GM12878 (cell line): ENCODE measurements around the gene CDH1. TPM values are rescaled to one million over a fixed set of nuclear protein-coding genes. Genes with fewer than 3 reads are reported as not detected.

ENCODE experiments used
- ATAC-seq: fragments of 200-7000 bp; cut with Tn5 transposase; 3 replicates; pipeline ENCODE4 v1.9.1; 2020; ENCODE audit warnings: mild to moderate bottlenecking, moderate library complexity
- BruUV-seq: library from RNA; stranded (reverse); fragments of 400-500 nt; replicated peaks from 2 replicates; lab custom pipeline; 2021; lab: Mats Ljungman, UMichigan
- CTCF ChIA-PET: fragments of 300-600 bp; sonication (Branson Sonifier 250); formaldehyde crosslinking; extraction: SDS; loops from one replicate; lab custom pipeline; 2021; ENCODE audit warnings: inconsistent platforms; lab: Yijun Ruan, JAX
- POLR2A ChIA-PET: fragments of 350-600 bp; formaldehyde crosslinking; extraction: SDS; loops from one replicate; lab custom pipeline; 2021; ENCODE audit warnings: inconsistent platforms; lab: Charles Lee
- RAD21 ChIA-PET: fragments of 300-600 bp; sonication (Branson Sonifier 250); formaldehyde crosslinking; loops from one replicate; lab custom pipeline; 2023; ENCODE audit warnings: antibody characterized with exemption; ENCODE audit not compliant: unreplicated experiment; lab: Charles Lee
- SMC1A ChIA-PET: fragments of 300-600 bp; sonication (Branson Sonifier 250); formaldehyde crosslinking; loops from one replicate; lab custom pipeline; 2023; ENCODE audit not compliant: unreplicated experiment, uncharacterized antibody; lab: Charles Lee
- DNase-seq: peaks from one replicate; pipeline ENCODE4 v3.0.0-alpha.2; 2011; ENCODE audit warnings: low read depth, low spot score
- FAIRE-seq: peaks from 3 replicates; lab custom pipeline; 2011; peaks lifted over from hg19 to GRCh38; lab: Jason Lieb, UNC
- H2AFZ ChIP-seq: 2 replicates; pipeline ENCODE4 v1.6.0; 2011; ENCODE audit warnings: low read depth, low read length, control low read depth; ENCODE audit not compliant: control insufficient read depth
- H3K27ac ChIP-seq: 2 replicates; pipeline ENCODE4 v1.5.1; 2011; ENCODE audit warnings: control low read depth; ENCODE audit not compliant: control insufficient read depth, insufficient read depth
- H3K27me3 ChIP-seq, 2 experiments: replicated peaks in 1 of 2; 2 replicates each; pipeline versions ENCODE4 v1.6.0 to v1.6.1; 2011; ENCODE audit warnings: low read length in 1 of 2; ENCODE audit not compliant: control insufficient read depth in 2 of 2, insufficient read depth in 2 of 2
- H3K36me3 ChIP-seq, 2 experiments: 2 replicates each; pipeline ENCODE4 v1.5.1; 2011; ENCODE audit warnings: low read length in 1 of 2; ENCODE audit not compliant: control insufficient read depth in 2 of 2, insufficient read depth in 2 of 2
- H3K4me1 ChIP-seq: 2 replicates; pipeline ENCODE4 v1.6.1; 2011; ENCODE audit warnings: mild to moderate bottlenecking, low read length, moderate library complexity, mixed read lengths; ENCODE audit not compliant: control insufficient read depth, insufficient read depth
- H3K4me2 ChIP-seq: 2 replicates; pipeline ENCODE4 v1.6.0; 2011; ENCODE audit warnings: control low read depth; ENCODE audit not compliant: control insufficient read depth, insufficient read depth
- H3K4me3 ChIP-seq: fragments of 200-600 bp; sonication (generic); 2 replicates; pipeline ENCODE4 v1.5.1; 2016
- H3K79me2 ChIP-seq: 2 replicates; pipeline ENCODE4 v1.6.0; 2011; ENCODE audit warnings: low read length; ENCODE audit not compliant: control insufficient read depth, insufficient read depth
- H3K9ac ChIP-seq: 2 replicates; pipeline ENCODE4 v1.8.0; 2011; ENCODE audit warnings: low read length, control low read depth, mixed read lengths; ENCODE audit not compliant: control insufficient read depth, insufficient read depth
- H3K9me3 ChIP-seq: replicated peaks from 3 replicates; pipeline ENCODE4 v1.5.1; 2011; ENCODE audit warnings: mild to moderate bottlenecking, low read length; ENCODE audit not compliant: control insufficient read depth, insufficient read depth
- H4K20me1 ChIP-seq: 2 replicates; pipeline ENCODE4 v1.6.0; 2011; ENCODE audit not compliant: control insufficient read depth, insufficient read depth
- BMI1 ChIP-seq: fragments of 450-650 bp; IDR thresholded peaks from 2 replicates; pipeline ENCODE4 v1.6.1; 2016; ENCODE audit warnings: mild to moderate bottlenecking, moderate library complexity, borderline replicate concordance
- CREM ChIP-seq: IDR thresholded peaks from 2 replicates; pipeline ENCODE4 v1.6.1; 2014; ENCODE audit warnings: antibody characterized with exemption, low read depth
- FOXM1 ChIP-seq: IDR thresholded peaks from 2 replicates; pipeline ENCODE4 v1.6.1; 2012; ENCODE audit warnings: low read depth, mild to moderate bottlenecking, inconsistent platforms, low read length, moderate library complexity
- HDAC6 ChIP-seq: fragments of 200-600 bp; sonication (generic); IDR thresholded peaks from one replicate; pipeline ENCODE4 v1.8.0; 2017; ENCODE audit warnings: antibody characterized with exemption; ENCODE audit not compliant: unreplicated experiment
- IKZF2 ChIP-seq, 2 experiments: fragments of 450-650 bp; IDR thresholded peaks; 2 replicates each; pipeline ENCODE4 v1.6.1; 2017; ENCODE audit warnings: mild to moderate bottlenecking in 2 of 2, moderate library complexity in 2 of 2
- POU2F2 ChIP-seq: IDR thresholded peaks from 3 replicates; pipeline ENCODE4 v1.6.1; 2011; ENCODE audit warnings: low read depth, mild to moderate bottlenecking, low read length, borderline replicate concordance
- TAF1 ChIP-seq: IDR thresholded peaks from 2 replicates; pipeline ENCODE4 v1.6.1; 2011; ENCODE audit warnings: mild to moderate bottlenecking, low read depth, low read length, borderline replicate concordance
- TBL1XR1 ChIP-seq: IDR thresholded peaks from 2 replicates; pipeline ENCODE4 v1.6.1; 2012; ENCODE audit warnings: low read depth, low read length, improper control_type of control experiment
- ZSCAN29 ChIP-seq: fragments of 450-650 bp; IDR thresholded peaks from 2 replicates; pipeline ENCODE4 v1.6.1; 2017; ENCODE audit warnings: mild to moderate bottlenecking, moderate library complexity
- WGBS: methylation state at CpG from one replicate; pipeline ENCODE4 v1.1.6; 2016; ENCODE audit warnings: low lambda C conversion rate; ENCODE audit not compliant: insufficient replicate concordance, insufficient coverage; ENCODE audit errors: missing lambda C conversion rate; 5-methylcytosine and 5-hydroxymethylcytosine counted together
- in situ Hi-C: fragments of 300-500 bp; cut with MboI; formaldehyde crosslinking; loops from 9 replicates; pipeline ENCODE4 v1.14.3; 2018; ENCODE audit warnings: mixed read lengths
- intact Hi-C: fragments of 100-400 bp; cut with micrococcal nuclease; formaldehyde crosslinking; loops from one replicate; pipeline ENCODE4 v1.14.2; 2022; ENCODE audit not compliant: unreplicated experiment
- polyA plus RNA-seq, 11 experiments: library from polyadenylated mRNA; depleted of rRNA in 4 of 11; unstranded in 6 of 11; stranded (reverse) in 5 of 11; fragments of >200 nt; fragmentation: Nextera tagmentation in 4 of 11; fragmentation: Illumina TruSeq in 1 of 11; extraction: Ambion mirVana in 4 of 11; extraction: Trizol in 1 of 11; gene quantifications; 1 replicate in 1 of 11; 2 replicates in 10 of 11; pipeline versions ENCODE4 v1.2.1 to v1.2.3, GENCODE V29; 2011 to 2016; ENCODE audit warnings: inconsistent platforms in 2 of 11, missing spikeins in 2 of 11, low read depth in 1 of 11
- total RNA-seq, 4 experiments: library from RNA; depleted of rRNA in 3 of 4; stranded (reverse); fragments of >200 nt in 3 of 4; fragmentation: Illumina TruSeq in 1 of 4; extraction: Trizol in 1 of 4; gene quantifications; 2 replicates each; pipeline versions ENCODE4 v1.2.1 to v1.2.3, GENCODE V29; 2013 to 2021
- TF ChIP-seq, protein P1 (sequence below): fragments of 450-650 bp; IDR thresholded peaks from 2 replicates; pipeline ENCODE4 v1.6.1; 2017; ENCODE audit warnings: low read depth, mild to moderate bottlenecking, moderate library complexity
- TF ChIP-seq, protein P2 (sequence below): fragments of 450-650 bp; IDR thresholded peaks from 2 replicates; pipeline ENCODE4 v1.6.1; 2017; ENCODE audit warnings: mild to moderate bottlenecking
- TF ChIP-seq, protein P3 (sequence below): fragments of 150-350 bp; IDR thresholded peaks from 2 replicates; pipeline ENCODE4 v1.6.1; 2014; ENCODE audit warnings: mild to moderate bottlenecking, low read depth, low read length
- TF ChIP-seq, protein P4 (sequence below): fragments of 450-650 bp; conservative IDR thresholded peaks from 2 replicates; pipeline ENCODE4 v1.6.1; 2017; ENCODE audit warnings: mild to moderate bottlenecking, moderate library complexity

Gene CDH1
- total and polyA plus RNA-seq, 10 of the 15 experiments (the other 5 are each of a cell fraction or from before 2014, with no cell fraction given) = 2.2 to 30.6 (median 17.7) TPM

DNA sequence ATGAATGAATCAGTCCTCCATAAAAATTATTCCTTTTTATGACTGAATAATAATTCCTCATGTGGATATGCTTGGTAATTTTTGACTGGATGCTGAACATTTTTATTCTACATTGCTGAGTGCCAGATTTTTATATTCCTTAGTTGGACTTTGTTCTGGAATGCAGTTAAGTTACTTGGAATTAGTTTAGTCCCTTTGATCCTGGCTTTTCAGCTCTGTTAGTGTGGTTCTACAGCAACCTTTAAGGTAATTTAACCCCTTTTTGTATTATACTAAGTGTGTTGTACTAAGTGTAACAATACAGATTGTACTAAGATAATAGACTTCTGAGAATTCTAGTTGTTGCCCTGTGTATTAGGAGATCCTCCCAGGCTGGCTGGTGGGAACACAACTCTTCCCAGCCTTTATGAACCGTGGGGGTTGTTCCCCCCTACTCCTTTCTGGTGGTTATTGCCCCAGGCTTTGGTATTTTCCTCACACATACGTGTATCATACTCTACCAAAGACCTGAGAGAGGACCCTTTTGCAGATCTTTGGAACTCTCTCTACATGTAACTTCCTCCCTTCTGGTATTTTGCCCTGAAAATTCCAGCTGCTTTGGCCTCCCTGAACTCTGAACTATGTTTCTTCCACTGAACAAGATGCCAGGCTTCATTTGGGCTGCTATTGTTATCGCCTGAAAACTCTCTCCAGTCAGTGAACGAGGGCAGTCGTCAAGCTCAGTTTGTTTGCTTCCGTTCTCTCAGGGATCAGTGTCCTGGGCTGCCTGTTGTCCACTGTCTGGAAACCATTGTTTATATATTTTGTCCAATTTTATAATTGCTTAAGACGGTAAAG lies 136.8 kb downstream of the CDH1 start (continued):
- TF ChIP-seq, protein P1, sequence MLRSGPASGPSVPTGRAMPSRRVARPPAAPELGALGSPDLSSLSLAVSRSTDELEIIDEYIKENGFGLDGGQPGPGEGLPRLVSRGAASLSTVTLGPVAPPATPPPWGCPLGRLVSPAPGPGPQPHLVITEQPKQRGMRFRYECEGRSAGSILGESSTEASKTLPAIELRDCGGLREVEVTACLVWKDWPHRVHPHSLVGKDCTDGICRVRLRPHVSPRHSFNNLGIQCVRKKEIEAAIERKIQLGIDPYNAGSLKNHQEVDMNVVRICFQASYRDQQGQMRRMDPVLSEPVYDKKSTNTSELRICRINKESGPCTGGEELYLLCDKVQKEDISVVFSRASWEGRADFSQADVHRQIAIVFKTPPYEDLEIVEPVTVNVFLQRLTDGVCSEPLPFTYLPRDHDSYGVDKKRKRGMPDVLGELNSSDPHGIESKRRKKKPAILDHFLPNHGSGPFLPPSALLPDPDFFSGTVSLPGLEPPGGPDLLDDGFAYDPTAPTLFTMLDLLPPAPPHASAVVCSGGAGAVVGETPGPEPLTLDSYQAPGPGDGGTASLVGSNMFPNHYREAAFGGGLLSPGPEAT = no peak
- TF ChIP-seq TAF1 (no peak), CREM (no peak)
- TF ChIP-seq, protein P2, sequence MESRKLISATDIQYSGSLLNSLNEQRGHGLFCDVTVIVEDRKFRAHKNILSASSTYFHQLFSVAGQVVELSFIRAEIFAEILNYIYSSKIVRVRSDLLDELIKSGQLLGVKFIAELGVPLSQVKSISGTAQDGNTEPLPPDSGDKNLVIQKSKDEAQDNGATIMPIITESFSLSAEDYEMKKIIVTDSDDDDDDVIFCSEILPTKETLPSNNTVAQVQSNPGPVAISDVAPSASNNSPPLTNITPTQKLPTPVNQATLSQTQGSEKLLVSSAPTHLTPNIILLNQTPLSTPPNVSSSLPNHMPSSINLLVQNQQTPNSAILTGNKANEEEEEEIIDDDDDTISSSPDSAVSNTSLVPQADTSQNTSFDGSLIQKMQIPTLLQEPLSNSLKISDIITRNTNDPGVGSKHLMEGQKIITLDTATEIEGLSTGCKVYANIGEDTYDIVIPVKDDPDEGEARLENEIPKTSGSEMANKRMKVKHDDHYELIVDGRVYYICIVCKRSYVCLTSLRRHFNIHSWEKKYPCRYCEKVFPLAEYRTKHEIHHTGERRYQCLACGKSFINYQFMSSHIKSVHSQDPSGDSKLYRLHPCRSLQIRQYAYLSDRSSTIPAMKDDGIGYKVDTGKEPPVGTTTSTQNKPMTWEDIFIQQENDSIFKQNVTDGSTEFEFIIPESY = no peak

DNA sequence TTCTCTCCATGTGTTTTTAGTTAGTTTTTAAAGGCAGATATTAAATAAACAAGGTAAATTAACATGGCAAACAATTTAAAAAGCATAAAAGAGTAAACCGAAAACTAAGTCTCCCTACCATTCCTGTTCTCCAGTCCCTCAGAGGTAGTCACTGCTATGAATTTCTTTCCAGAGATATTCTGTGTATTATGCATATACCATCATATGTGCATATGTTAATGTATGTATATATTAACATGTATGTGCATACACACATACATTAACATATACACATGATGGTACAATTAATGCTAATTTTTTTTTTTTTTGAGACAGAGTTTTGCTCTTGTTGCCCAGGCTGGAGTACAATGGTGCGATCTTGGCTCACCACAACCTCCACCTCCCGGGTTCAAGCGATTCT lies 138.8 kb downstream of the CDH1 start:
- TF ChIP-seq FOXM1 (no peak), IKZF2 (IDR thresholded peaks at IDR 0.05) (no peak), POU2F2 (no peak), TBL1XR1 (no peak), BMI1 (no peak), HDAC6 (no peak), ZSCAN29 (no peak)
- TF ChIP-seq, protein P3, sequence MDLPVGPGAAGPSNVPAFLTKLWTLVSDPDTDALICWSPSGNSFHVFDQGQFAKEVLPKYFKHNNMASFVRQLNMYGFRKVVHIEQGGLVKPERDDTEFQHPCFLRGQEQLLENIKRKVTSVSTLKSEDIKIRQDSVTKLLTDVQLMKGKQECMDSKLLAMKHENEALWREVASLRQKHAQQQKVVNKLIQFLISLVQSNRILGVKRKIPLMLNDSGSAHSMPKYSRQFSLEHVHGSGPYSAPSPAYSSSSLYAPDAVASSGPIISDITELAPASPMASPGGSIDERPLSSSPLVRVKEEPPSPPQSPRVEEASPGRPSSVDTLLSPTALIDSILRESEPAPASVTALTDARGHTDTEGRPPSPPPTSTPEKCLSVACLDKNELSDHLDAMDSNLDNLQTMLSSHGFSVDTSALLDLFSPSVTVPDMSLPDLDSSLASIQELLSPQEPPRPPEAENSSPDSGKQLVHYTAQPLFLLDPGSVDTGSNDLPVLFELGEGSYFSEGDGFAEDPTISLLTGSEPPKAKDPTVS = no peak
- TF ChIP-seq, protein P4, sequence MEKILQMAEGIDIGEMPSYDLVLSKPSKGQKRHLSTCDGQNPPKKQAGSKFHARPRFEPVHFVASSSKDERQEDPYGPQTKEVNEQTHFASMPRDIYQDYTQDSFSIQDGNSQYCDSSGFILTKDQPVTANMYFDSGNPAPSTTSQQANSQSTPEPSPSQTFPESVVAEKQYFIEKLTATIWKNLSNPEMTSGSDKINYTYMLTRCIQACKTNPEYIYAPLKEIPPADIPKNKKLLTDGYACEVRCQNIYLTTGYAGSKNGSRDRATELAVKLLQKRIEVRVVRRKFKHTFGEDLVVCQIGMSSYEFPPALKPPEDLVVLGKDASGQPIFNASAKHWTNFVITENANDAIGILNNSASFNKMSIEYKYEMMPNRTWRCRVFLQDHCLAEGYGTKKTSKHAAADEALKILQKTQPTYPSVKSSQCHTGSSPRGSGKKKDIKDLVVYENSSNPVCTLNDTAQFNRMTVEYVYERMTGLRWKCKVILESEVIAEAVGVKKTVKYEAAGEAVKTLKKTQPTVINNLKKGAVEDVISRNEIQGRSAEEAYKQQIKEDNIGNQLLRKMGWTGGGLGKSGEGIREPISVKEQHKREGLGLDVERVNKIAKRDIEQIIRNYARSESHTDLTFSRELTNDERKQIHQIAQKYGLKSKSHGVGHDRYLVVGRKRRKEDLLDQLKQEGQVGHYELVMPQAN = no peak
- H3K27ac ChIP-seq = no peak overlapping the region
- H3K4me3 ChIP-seq = no peak overlapping the region
- no peak overlapping the region for H3K9ac ChIP-seq
- in situ Hi-C loops = no loop called here
- no peak for DNase-seq
- H3K9me3 ChIP-seq = no peaks in the 10 kb centered on the region
- no peaks in the 10 kb centered on the region for H3K79me2 ChIP-seq
- ChIA-PET CTCF (interaction anchor here (0.9 kb wide), 1 partner anchor 27 kb away, joined by 3 read pairs; no protein-coding TSS in a partner anchor), RAD21 (no interaction called here), SMC1A (no interaction called here), POLR2A (no interaction called here)
- no peak for FAIRE-seq
- no peaks in the 10 kb centered on the region for H3K4me1 ChIP-seq
- ATAC-seq = no peak
- BruUV-seq = no TSS peak
- no peak overlapping the region for H3K4me2 ChIP-seq
- no peaks in the 10 kb centered on the region for H3K27me3 ChIP-seq
- 100% methylated on average over 1 of the region's 4 CpGs for WGBS
- H3K36me3 ChIP-seq = peaks cover 0 to 9% of the 10 kb centered on the region in 2 experiments; a peak in 3 of 4 replicates
- H4K20me1 ChIP-seq = no peaks in the 10 kb centered on the region
- H2AFZ ChIP-seq = no peak overlapping the region
- intact Hi-C loops = no loop called here
